HCT116 (cell line): ENCODE results near the gene RNF13.

ENCODE experiments used
- CEBPB ChIP-seq: IDR thresholded peaks from 2 replicates; pipeline ENCODE4 v1.6.1; 2012; ENCODE audit warnings: low read depth
- CTCF ChIP-seq, 3 experiments: fragments of 200-600 bp in 1 of 3; sonication (generic) in 1 of 3; IDR thresholded peaks in 2 of 3; conservative IDR thresholded peaks in 1 of 3; 2 replicates each; pipeline ENCODE4 v1.5.1; 2012 to 2017; ENCODE audit warnings: low read depth in 2 of 3, low read length in 2 of 3, antibody characterized with exemption in 1 of 3, borderline replicate concordance in 1 of 3, control low read depth in 1 of 3, mild to moderate bottlenecking in 1 of 3, mixed read lengths in 1 of 3, mixed run types in 1 of 3, moderate library complexity in 1 of 3; ENCODE audit not compliant: insufficient read depth in 1 of 3
- EZH2 ChIP-seq: fragments of 200-600 bp; sonication (generic); IDR thresholded peaks from 2 replicates; pipeline ENCODE4 v1.6.1; 2017; ENCODE audit warnings: antibody characterized with exemption, mixed run types
- EZH2phosphoT487 ChIP-seq: fragments of 200-600 bp; IDR thresholded peaks from 2 replicates; pipeline ENCODE4 v1.6.1; 2018; ENCODE audit warnings: antibody characterized with exemption, borderline replicate concordance
- POLR2A ChIP-seq: IDR thresholded peaks from 2 replicates; pipeline ENCODE4 v1.7.0; 2011; ENCODE audit warnings: borderline replicate concordance; ENCODE audit not compliant: insufficient read depth, insufficient read length; ENCODE audit errors: extremely low read depth
- POLR2AphosphoS5 ChIP-seq: IDR thresholded peaks from 2 replicates; pipeline ENCODE4 v1.6.1; 2011; ENCODE audit warnings: mild to moderate bottlenecking, low read depth, low read length, moderate library complexity
- RAD21 ChIP-seq: IDR thresholded peaks from 2 replicates; pipeline ENCODE4 v1.6.1; 2012; ENCODE audit warnings: low read depth, mild to moderate bottlenecking
- SIN3A ChIP-seq: IDR thresholded peaks from 2 replicates; pipeline ENCODE4 v1.6.1; 2012; ENCODE audit warnings: low read depth
- YY1 ChIP-seq: IDR thresholded peaks from 2 replicates; pipeline ENCODE4 v1.6.1; 2011; ENCODE audit warnings: low read length, low read depth, moderate library complexity, mild to moderate bottlenecking; ENCODE audit not compliant: insufficient replicate concordance; ENCODE audit errors: extremely low read depth
- ZNF274 ChIP-seq: fragments of 200-500 bp; sonication (Bioruptor generic); IDR thresholded peaks from 2 replicates; pipeline ENCODE4 v1.6.1; 2014; ENCODE audit warnings: mild to moderate bottlenecking, low read depth, low read length, inconsistent platforms

GRCh38 chr3:149998946-149999345 lies 185.9 kb downstream of the RNF13 start:
- TF ChIP-seq CTCF (IDR thresholded peaks at IDR 0.05 in 2 of 3, conservative IDR thresholded peaks at IDR 0.05 in 1 of 3; ENCODE audit: borderline replicate concordance in 1 of 3, insufficient read depth in 1 of 3, low read depth in 2 of 3, low read length in 2 of 3) (no peak), EZH2phosphoT487 (no peak), POLR2A (no peak), RAD21 (no peak), YY1 (no peak), EZH2 (no peak), ZNF274 (no peak), POLR2AphosphoS5 (no peak), CEBPB (no peak), SIN3A (no peak)
